CD4-positive, alpha-beta T cell (primary cell): ENCODE measurements around the gene HRNR. TPM values are rescaled to one million over a fixed set of nuclear protein-coding genes. Genes with fewer than 3 reads are reported as not detected.
"Not testable (repeated sequence)": the region's sequence is repeated elsewhere in the genome, so short reads cannot be mapped to it uniquely, and the experiment has no call there.

Experiments used
- ATAC-seq: fragments of 200-7000 bp; cut with Tn5 transposase; one replicate; pipeline ENCODE4 v1.10.0; 2022; ENCODE audit warnings: mild to moderate bottlenecking; ENCODE audit not compliant: poor library complexity
- CTCF ChIA-PET: fragments of 350-600 bp; sonication (Branson Sonifier 250); formaldehyde crosslinking; loops from one replicate; lab custom pipeline; 2021; ENCODE audit warnings: antibody characterized with exemption, inconsistent platforms; lab: Charles Lee
- POLR2A ChIA-PET: fragments of 350-600 bp; sonication (Branson Sonifier 250); formaldehyde crosslinking; loops from one replicate; lab custom pipeline; 2021; ENCODE audit warnings: antibody characterized with exemption, inconsistent platforms; lab: Charles Lee
- DNase-seq, 14 experiments: peaks; one replicate each; pipeline ENCODE4 v3.0.0-alpha.2; 2013 to 2020; ENCODE audit warnings: mixed read lengths in 2 of 14
- H3K27ac ChIP-seq, 2 donors: one replicate each; pipeline versions ENCODE4 v1.5.1 to v1.7.0; 2013; ENCODE audit warnings: low read length in 2 of 2, low read depth in 1 of 2, mild to moderate bottlenecking in 1 of 2
- H3K27me3 ChIP-seq, 2 experiments: 1 replicate in 1 of 2; 2 replicates in 1 of 2; pipeline versions ENCODE4 v1.6.1 to v1.7.0; 2013; ENCODE audit warnings: low read length in 2 of 2, control low read depth in 1 of 2, mild to moderate bottlenecking in 1 of 2, moderate library complexity in 1 of 2; ENCODE audit not compliant: insufficient read depth in 2 of 2, control insufficient read depth in 1 of 2
- H3K36me3 ChIP-seq: one replicate; pipeline ENCODE4 v1.6.1; 2013; ENCODE audit warnings: low read length, control low read depth; ENCODE audit not compliant: insufficient read depth
- H3K4me1 ChIP-seq: one replicate; pipeline ENCODE4 v1.6.1; 2013; ENCODE audit warnings: low read length, control low read depth; ENCODE audit not compliant: insufficient read depth
- H3K4me3 ChIP-seq: one replicate; pipeline ENCODE4 v1.5.1; 2013; ENCODE audit warnings: mild to moderate bottlenecking, low read length, moderate library complexity
- H3K9me3 ChIP-seq, 2 experiments: 1 replicate in 1 of 2; 2 replicates in 1 of 2; pipeline versions ENCODE4 v1.6.1 to v1.7.0; 2013; ENCODE audit warnings: low read length in 2 of 2, mild to moderate bottlenecking in 2 of 2, control low read depth in 1 of 2, moderate library complexity in 1 of 2; ENCODE audit not compliant: control insufficient read depth in 1 of 2, insufficient read depth in 1 of 2
- H3K27ac Mint-ChIP-seq: one replicate; pipeline ENCODE4 v1.8.0; 2020; ENCODE audit warnings: mixed read lengths
- H3K27me3 Mint-ChIP-seq: one replicate; pipeline ENCODE4 v1.8.0; 2021; ENCODE audit warnings: mixed read lengths
- H3K36me3 Mint-ChIP-seq: one replicate; pipeline ENCODE4 v1.8.0; 2021; ENCODE audit warnings: low read depth, mixed read lengths
- H3K4me1 Mint-ChIP-seq: one replicate; pipeline ENCODE4 v1.8.0; 2021; ENCODE audit warnings: low read depth, mixed read lengths
- H3K4me3 Mint-ChIP-seq: one replicate; pipeline ENCODE4 v1.8.0; 2020; ENCODE audit warnings: mild to moderate bottlenecking, mixed read lengths
- H3K9me3 Mint-ChIP-seq: one replicate; pipeline ENCODE4 v1.8.0; 2020; ENCODE audit warnings: mixed read lengths
- CTCF ChIP-seq: fragments of 200-600 bp; IDR thresholded peaks from one replicate; pipeline ENCODE4 v1.8.0; 2022; ENCODE audit warnings: antibody characterized with exemption, mild to moderate bottlenecking
- intact Hi-C, 2 experiments: fragments of 100-400 bp; cut with DNase I in 1 of 2; cut with micrococcal nuclease in 1 of 2; formaldehyde crosslinking; loops; one replicate each; pipeline versions ENCODE4 v1.15.1 to v1.9.0; 2023 to 2025; cut with DNase I, micrococcal nuclease
- total RNA-seq, 174 experiments: library from RNA in 2 of 174; stranded (reverse) in 2 of 174; gene quantifications; one replicate each; pipeline ENCODE4 v1.2.3 and lab custom pipeline; 2021 to 2026

Gene HRNR
- total RNA-seq, 2 experiments from 2014 or later, result not detected

- H3K9me3 ChIP-seq, result peaks cover 0 to 14% of the 10 kb centered on the region in 2 experiments
- Mint-ChIP-seq H3K36me3 (no peaks in the 10 kb centered on the region), H3K27ac (no peak overlapping the region), H3K9me3 (no peaks in the 10 kb centered on the region), H3K4me1 (no peaks in the 10 kb centered on the region), H3K27me3 (peaks cover 27% of the 10 kb centered on the region), H3K4me3 (no peak overlapping the region)
- H3K36me3 ChIP-seq, result no peaks in the 10 kb centered on the region
- TF ChIP-seq CTCF, result no peak
- intact Hi-C loops, result no loop called here
- POLR2A ChIA-PET, result no interaction called here
- no peak for ATAC-seq
- no peak overlapping the region for H3K27ac ChIP-seq
- H3K4me1 ChIP-seq, result no peaks in the 10 kb centered on the region
- peaks cover 0 to 3% of the 10 kb centered on the region in 2 experiments for H3K27me3 ChIP-seq
- CTCF ChIA-PET, result no interaction called here
- DNase-seq, result no peak
- H3K4me3 ChIP-seq, result no peak overlapping the region
Measured at GRCh38 chr1:152220166-152221163, 3.5 kb downstream of the HRNR start.

- H3K4me3 Mint-ChIP-seq, CTCF ChIA-PET, H3K4me3 ChIP-seq, ATAC-seq, H3K27me3 ChIP-seq, H3K9me3 Mint-ChIP-seq, H3K36me3 ChIP-seq, H3K4me1 Mint-ChIP-seq, H3K36me3 Mint-ChIP-seq, H3K4me1 ChIP-seq, H3K27ac ChIP-seq, POLR2A ChIA-PET, intact Hi-C loops, DNase-seq, H3K27ac Mint-ChIP-seq: not testable (repeated sequence)
- peaks cover 24% of the 10 kb centered on the region for H3K27me3 Mint-ChIP-seq
- H3K9me3 ChIP-seq, result peaks cover 0 to 14% of the 10 kb centered on the region in 2 experiments
Measured at GRCh38 chr1:152219438-152219837, 4.6 kb downstream of the HRNR start.

DNA sequence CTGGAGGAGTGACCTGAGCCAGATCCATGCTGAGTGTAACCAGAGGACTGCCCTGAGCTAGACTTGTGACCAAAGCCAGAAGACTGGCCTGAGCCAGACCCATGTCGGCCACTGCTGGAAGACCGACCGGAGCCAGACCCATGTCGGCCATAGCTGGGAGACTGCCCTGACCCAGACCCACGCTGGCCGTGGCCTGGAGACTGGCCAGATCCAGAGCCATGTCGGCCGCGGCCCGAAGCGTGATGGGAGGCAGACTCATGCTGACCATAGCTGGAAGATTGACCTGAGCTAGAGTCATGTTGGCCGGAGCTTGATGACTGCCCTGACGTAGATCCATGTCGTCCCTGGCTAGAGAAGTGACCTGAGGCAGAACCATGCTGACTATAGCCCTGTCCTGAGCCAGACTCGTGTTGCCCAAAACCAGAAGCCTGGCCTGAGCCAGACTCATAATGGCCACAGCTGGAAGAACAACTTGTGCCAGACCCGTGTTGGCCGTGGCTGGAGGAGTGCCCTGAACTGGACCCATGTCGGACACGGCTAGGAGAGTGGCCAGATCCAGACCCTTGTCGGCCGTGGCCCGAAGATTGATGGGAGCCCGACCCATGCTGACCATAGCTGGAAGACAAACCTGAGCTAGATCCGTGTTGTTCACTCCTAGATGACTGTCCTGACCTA, 5.1 kb downstream of the HRNR start:
- no peak for ATAC-seq
- H3K4me3 ChIP-seq, result no peak overlapping the region
- H3K27ac ChIP-seq, result no peak overlapping the region
- no peak for DNase-seq
- Mint-ChIP-seq H3K36me3 (no peaks in the 10 kb centered on the region), H3K27ac (no peak overlapping the region), H3K4me3 (no peak overlapping the region), H3K27me3 (peaks cover 24% of the 10 kb centered on the region), H3K9me3 (no peaks in the 10 kb centered on the region), H3K4me1 (no peaks in the 10 kb centered on the region)
- intact Hi-C loops, result no loop called here
- H3K27me3 ChIP-seq, result no peaks in the 10 kb centered on the region
- H3K9me3 ChIP-seq, result peaks cover 0 to 14% of the 10 kb centered on the region in 2 experiments
- no peaks in the 10 kb centered on the region for H3K36me3 ChIP-seq
- CTCF ChIA-PET, result no interaction called here
- POLR2A ChIA-PET, result no interaction called here
- no peaks in the 10 kb centered on the region for H3K4me1 ChIP-seq
- no peak for TF ChIP-seq CTCF

DNA sequence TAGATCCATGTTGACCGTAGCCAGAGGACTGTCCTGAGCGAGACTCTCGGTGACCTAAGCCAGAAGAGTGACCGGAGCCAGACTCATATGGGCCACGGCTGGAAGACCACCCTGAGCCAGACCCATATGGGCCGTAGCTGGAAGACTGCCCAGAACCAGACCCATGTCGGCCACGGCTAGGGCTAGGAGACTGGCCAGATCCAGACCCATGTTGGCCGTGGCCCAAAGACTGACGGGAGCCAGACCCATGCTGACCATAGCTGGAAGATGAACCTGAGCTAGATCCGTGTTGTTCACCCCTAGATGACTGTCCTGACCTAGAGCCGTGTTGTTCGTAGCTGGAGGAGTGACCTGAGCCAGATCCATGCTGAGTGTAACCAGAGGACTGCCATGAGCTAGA, 8.4 kb downstream of the HRNR start:
- H3K36me3 ChIP-seq, intact Hi-C loops, H3K9me3 Mint-ChIP-seq, ATAC-seq, H3K4me1 ChIP-seq, H3K27me3 ChIP-seq, H3K27ac ChIP-seq, POLR2A ChIA-PET, CTCF ChIA-PET, H3K36me3 Mint-ChIP-seq, H3K27ac Mint-ChIP-seq, H3K4me3 ChIP-seq, H3K4me3 Mint-ChIP-seq, H3K4me1 Mint-ChIP-seq: not testable (repeated sequence)
- H3K27me3 Mint-ChIP-seq, result peaks cover 14% of the 10 kb centered on the region
- peak in 2 of 14 experiments; percentile 17 to 20 for DNase-seq
- H3K9me3 ChIP-seq, result peaks cover 0 to 14% of the 10 kb centered on the region in 2 experiments

DNA sequence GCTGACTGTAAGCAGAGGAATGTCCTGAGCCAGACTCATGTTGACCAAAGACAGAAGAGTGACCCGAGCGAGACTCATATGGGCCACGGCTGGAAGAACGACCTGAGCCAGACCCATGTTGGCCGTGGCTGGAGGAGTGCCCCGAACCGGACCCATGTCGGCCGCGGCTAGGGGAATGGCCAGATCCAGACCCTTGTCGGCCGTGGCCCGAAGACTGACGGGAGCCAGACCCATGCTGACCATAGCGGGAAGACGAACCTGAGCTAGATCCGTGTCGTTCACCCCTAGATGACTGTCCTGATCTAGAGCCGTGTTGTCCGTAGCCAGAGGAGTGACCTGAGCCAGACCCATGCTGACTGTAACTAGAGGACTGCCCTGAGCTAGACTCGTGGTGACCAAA, 9.1 kb downstream of the HRNR start:
- H3K27me3 ChIP-seq, intact Hi-C loops, H3K4me1 ChIP-seq, ATAC-seq, POLR2A ChIA-PET, H3K27ac ChIP-seq, DNase-seq, H3K4me3 Mint-ChIP-seq, H3K27ac Mint-ChIP-seq, CTCF ChIA-PET, H3K36me3 ChIP-seq, H3K27me3 Mint-ChIP-seq, H3K4me3 ChIP-seq, H3K9me3 Mint-ChIP-seq, H3K4me1 Mint-ChIP-seq, H3K36me3 Mint-ChIP-seq: not testable (repeated sequence)
- H3K9me3 ChIP-seq, result peaks cover 0 to 14% of the 10 kb centered on the region in 2 experiments
